HG03520 (cell line): Measurements from ENCODE around the gene CTNNA3.

Experiments
- ATAC-seq: cut with Tn5 transposase; IDR thresholded peaks from one replicate; pipeline ENCODE4 v1.9.1; 2021; ENCODE audit warnings: mild to moderate bottlenecking, moderate library complexity; ENCODE audit not compliant: unreplicated experiment

Gene CTNNA3

DNA sequence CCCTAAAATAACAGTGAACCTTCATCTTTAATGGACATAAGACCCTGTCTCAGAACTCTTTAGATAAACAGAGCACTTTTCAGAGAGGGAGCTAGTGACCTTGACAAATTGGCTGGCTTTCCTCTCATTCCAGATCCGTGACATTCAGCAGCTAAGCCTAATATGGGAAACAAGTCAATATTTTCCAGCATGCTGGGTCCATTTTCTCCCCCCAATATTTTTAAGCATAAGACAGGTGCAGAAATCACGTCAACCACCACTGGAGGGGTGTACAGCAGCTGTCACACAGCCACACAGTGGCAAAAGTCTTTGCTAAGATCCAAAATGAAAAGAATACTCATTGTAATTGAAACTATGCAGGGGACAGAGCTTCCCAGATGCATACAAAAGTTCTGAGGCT, 744.1 kb downstream of the CTNNA3 start:
- ATAC-seq: no peak

- ATAC-seq: no peak
Observed at GRCh38 chr10:66943590-66943989, 752.4 kb downstream of the CTNNA3 start.

- ATAC-seq: no peak
Observed at GRCh38 chr10:66942407-66942806, 753.6 kb downstream of the CTNNA3 start.

GRCh38 chr10:66941491-66941890, 754.5 kb downstream of the CTNNA3 start:
- ATAC-seq: no peak

DNA sequence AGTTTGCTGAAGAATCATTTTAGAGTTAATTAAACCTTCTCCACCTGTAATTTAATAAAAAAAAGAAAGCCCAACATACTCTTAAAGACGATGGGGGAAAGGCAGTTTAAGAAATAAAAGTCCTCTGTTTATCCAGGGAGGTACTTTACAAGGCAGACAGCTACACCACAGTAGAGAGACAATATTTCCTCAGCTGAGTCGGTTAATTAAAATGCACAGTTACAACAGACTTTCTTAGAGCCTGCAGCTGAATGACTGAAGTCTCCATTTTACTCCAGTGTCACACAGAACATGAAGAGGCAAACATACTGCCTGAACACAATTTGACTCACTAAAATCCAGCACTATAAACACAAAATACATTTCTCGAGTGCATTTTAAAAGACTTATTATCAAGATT, 755.0 kb downstream of the CTNNA3 start:
- ATAC-seq: no peak

DNA sequence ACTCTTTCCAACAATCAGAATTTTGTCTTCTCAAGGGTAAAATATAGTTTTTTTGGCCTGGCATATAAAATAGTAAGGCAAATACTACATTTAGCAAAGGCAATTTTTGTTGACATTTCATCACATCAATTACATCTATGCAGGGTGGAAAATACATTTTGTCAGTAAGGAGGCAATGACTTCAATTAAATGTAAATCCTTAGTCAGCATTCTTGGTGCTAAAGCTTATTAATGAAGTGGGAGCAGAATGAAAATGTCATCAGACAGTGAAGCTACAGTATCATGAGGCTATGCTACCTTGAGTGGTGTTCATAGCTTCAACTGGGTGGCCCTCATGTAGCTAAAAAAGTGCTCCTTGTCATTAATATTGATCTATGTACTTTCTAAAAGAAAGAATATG, 761.3 kb downstream of the CTNNA3 start:
- no peak for ATAC-seq

- ATAC-seq: no peak
Observed at GRCh38 chr10:66931949-66932343, 764.0 kb downstream of the CTNNA3 start.

- peak; percentile 69 for ATAC-seq
Observed at GRCh38 chr10:66931340-66931948, 764.6 kb downstream of the CTNNA3 start.

- ATAC-seq: no peak
Observed at GRCh38 chr10:66929375-66929774, 766.6 kb downstream of the CTNNA3 start.

GRCh38 chr10:66928776-66929175, 767.2 kb downstream of the CTNNA3 start:
- no peak for ATAC-seq

GRCh38 chr10:66927971-66928770, 767.8 kb downstream of the CTNNA3 start:
- ATAC-seq: no peak

GRCh38 chr10:66927251-66927935, 768.6 kb downstream of the CTNNA3 start:
- no peak for ATAC-seq

DNA sequence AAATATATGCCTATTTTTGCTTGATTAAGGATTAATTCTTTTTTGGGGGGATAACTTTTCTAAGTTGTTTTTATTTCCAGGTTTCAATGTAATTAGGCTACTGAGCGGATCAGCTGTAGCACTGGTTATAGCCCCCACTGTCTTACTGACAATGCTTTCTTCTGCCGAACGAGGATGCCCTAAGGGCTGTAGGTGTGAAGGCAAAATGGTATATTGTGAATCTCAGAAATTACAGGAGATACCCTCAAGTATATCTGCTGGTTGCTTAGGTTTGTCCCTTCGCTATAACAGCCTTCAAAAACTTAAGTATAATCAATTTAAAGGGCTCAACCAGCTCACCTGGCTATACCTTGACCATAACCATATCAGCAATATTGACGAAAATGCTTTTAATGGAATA, 769.2 kb downstream of the CTNNA3 start:
- ATAC-seq: no peak

- ATAC-seq: peak; percentile 100
Observed at GRCh38 chr10:66925896-66926715, 769.9 kb downstream of the CTNNA3 start, which contains the start of gene LRRTM3. Gene LRRTM3, plus strand, starts transcription at chr10:66926036.

DNA sequence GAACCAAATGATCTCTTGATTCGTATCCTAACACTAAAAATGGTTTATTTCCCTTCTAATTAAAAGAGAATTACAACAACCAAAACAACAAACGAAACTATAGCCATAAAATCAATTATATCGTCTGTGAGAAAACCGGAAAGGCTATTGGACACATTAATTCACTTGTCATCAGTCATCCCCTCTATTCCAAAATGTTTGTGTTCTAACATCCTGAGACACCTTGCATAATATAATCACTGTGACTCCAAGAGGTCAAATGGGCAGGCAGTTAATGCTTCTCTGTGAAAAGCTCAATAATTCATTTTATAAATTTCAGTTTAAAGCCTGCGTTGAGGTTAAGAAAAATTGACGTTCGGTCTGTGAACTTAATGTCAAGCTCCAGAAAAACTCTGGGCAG, 770.6 kb downstream of the CTNNA3 start:
- ATAC-seq: no peak

DNA sequence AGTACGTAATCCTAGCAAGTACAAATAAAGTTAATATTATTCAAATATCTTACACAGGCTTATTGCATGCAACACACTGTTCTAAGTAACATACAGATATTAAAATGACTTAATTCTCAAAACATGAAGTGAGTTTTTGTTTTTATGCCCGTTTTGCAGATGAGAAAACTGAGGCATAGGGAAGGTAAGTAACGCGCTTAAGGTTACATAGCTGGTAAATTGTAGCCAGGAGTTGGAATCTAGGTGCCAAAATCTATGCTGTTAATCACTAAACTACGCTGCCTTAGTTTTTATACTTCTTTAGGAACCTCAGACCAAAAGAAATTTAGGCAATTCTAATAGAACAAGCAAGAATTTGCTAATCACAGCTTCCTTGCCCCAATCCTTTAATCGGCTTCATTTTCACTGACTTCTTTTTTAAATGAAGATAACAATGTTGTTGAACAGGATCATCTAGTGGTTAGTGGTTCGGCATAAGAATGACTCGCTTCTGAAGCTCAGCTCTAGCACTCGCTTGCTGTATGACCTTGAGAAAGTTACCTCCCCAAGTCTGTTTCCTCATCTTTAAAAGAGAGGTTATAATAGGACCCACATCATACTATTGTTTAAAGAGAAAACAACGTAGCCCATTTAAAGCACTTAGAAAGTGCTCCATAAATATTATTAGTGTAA, 771.2 kb downstream of the CTNNA3 start:
- no peak for ATAC-seq

- no peak for ATAC-seq
Observed at GRCh38 chr10:66919248-66919647, 776.7 kb downstream of the CTNNA3 start.

GRCh38 chr10:66917104-66917503, 778.9 kb downstream of the CTNNA3 start:
- no peak for ATAC-seq

DNA sequence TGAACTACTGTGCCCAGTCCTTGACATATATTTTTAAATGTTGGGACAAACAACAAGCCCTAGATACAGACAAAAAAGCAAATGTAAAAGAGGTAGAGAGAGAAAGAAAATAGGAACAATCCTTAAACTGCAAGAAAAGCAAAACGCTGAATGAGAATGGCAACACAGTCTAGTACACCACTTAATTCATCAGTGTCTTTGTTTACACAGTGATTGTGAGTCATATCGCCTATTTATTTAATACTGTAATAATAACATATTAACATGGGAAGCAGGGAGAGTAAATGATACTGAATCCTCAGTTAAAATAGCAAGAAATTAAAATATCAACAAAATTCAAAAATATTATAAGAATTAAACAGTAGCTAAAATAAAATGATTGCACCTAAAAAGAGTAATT, 780.0 kb downstream of the CTNNA3 start:
- ATAC-seq: no peak

- ATAC-seq: no peak
Observed at GRCh38 chr10:66910671-66911070, 785.3 kb downstream of the CTNNA3 start.

- no peak for ATAC-seq
Observed at GRCh38 chr10:66892871-66893270, 803.1 kb downstream of the CTNNA3 start.
